Endothelial cell of hepatic sinusoid (primary cell): ENCODE data around the gene EBF4.
"Not testable (repeated sequence)": the region's sequence is repeated elsewhere in the genome, so short reads cannot be mapped to it uniquely, and the experiment has no call there.

Experiments used
- in situ Hi-C: cut with HindIII; loops from 2 replicates; pipeline ENCODE4 v1.10.0; 2017; ENCODE audit warnings: low sequenced_read_pairs

EBF4 gene

GRCh38 chr20:2755451-2756055 is 63.0 kb downstream of the EBF4 start:
- in situ Hi-C loops: no loop called here

GRCh38 chr20:2756056-2756611 is 63.6 kb downstream of the EBF4 start:
- in situ Hi-C loops: no loop called here

GRCh38 chr20:2757001-2757400 is 64.4 kb downstream of the EBF4 start:
- in situ Hi-C loops: no loop called here

GRCh38 chr20:2757969-2758368 is 65.4 kb downstream of the EBF4 start:
- in situ Hi-C loops: no loop called here

GRCh38 chr20:2759143-2759542 is 66.6 kb downstream of the EBF4 start:
- in situ Hi-C loops: no loop called here

GRCh38 chr20:2759603-2760296 is 67.2 kb downstream of the EBF4 start:
- in situ Hi-C loops: loop anchor here (5.0 kb wide), 1 partner anchor 108 kb away; no protein-coding TSS in a partner anchor

GRCh38 chr20:2760297-2760951 is 67.8 kb downstream of the EBF4 start:
- in situ Hi-C loops: loop anchor here (5.0 kb wide), 1 partner anchor 107 kb away; no protein-coding TSS in a partner anchor

GRCh38 chr20:2760952-2761305 is 68.3 kb downstream of the EBF4 start:
- in situ Hi-C loops: loop anchor here (5.0 kb wide), 1 partner anchor 106 kb away; no protein-coding TSS in a partner anchor

- in situ Hi-C loops: loop anchor here (5.0 kb wide), 1 partner anchor 105 kb away; no protein-coding TSS in a partner anchor
These were observed 69.3 kb downstream of the EBF4 start for GRCh38 chr20:2761885-2762284.

GRCh38 chr20:2762578-2763131 is 70.1 kb downstream of the EBF4 start:
- in situ Hi-C loops: loop anchor here (5.0 kb wide), 1 partner anchor 105 kb away; no protein-coding TSS in a partner anchor

- in situ Hi-C loops: loop anchor here (5.0 kb wide), 1 partner anchor 104 kb away; no protein-coding TSS in a partner anchor
These were observed 70.6 kb downstream of the EBF4 start for GRCh38 chr20:2763186-2763585.

GRCh38 chr20:2767768-2768631 is 75.4 kb downstream of the EBF4 start:
- in situ Hi-C loops: no loop called here

GRCh38 chr20:2768632-2769015 is 76.0 kb downstream of the EBF4 start:
- in situ Hi-C loops: no loop called here

GRCh38 chr20:2770091-2770490 is 77.5 kb downstream of the EBF4 start:
- in situ Hi-C loops: not testable (repeated sequence)

- in situ Hi-C loops: no loop called here
These were observed 79.1 kb downstream of the EBF4 start for GRCh38 chr20:2771631-2772080.

GRCh38 chr20:2773812-2774211 is 81.2 kb downstream of the EBF4 start:
- in situ Hi-C loops: no loop called here

GRCh38 chr20:2775139-2775538 is 82.6 kb downstream of the EBF4 start:
- in situ Hi-C loops: no loop called here

- in situ Hi-C loops: no loop called here
These were observed 86.2 kb downstream of the EBF4 start for GRCh38 chr20:2778602-2779321.

- in situ Hi-C loops: no loop called here
These were observed 88.4 kb downstream of the EBF4 start for GRCh38 chr20:2780948-2781347.
